Neural progenitor cell (in vitro differentiated cells): ENCODE data around the gene FYCO1.

ENCODE experiments used
- CTCF ChIP-seq: fragments of 200-600 bp; sonication (generic); IDR thresholded peaks from 2 replicates; pipeline ENCODE4 v1.5.1; 2017; ENCODE audit warnings: antibody characterized with exemption, mild to moderate bottlenecking
- EZH2phosphoT487 ChIP-seq: fragments of 200-600 bp; sonication (generic); IDR thresholded peaks from 2 replicates; pipeline ENCODE4 v1.6.1; 2017; ENCODE audit warnings: antibody characterized with exemption

- TF ChIP-seq EZH2phosphoT487 (no peak), CTCF (no peak)
Measured at GRCh38 chr3:45905755-45906154, 89.9 kb downstream of the FYCO1 start.
